ENCODE data around the gene TGIF2.
A peak's percentile ranks its signal among the peaks of the same experiment; 100 is the strongest.

The TGIF2 gene

DNA sequence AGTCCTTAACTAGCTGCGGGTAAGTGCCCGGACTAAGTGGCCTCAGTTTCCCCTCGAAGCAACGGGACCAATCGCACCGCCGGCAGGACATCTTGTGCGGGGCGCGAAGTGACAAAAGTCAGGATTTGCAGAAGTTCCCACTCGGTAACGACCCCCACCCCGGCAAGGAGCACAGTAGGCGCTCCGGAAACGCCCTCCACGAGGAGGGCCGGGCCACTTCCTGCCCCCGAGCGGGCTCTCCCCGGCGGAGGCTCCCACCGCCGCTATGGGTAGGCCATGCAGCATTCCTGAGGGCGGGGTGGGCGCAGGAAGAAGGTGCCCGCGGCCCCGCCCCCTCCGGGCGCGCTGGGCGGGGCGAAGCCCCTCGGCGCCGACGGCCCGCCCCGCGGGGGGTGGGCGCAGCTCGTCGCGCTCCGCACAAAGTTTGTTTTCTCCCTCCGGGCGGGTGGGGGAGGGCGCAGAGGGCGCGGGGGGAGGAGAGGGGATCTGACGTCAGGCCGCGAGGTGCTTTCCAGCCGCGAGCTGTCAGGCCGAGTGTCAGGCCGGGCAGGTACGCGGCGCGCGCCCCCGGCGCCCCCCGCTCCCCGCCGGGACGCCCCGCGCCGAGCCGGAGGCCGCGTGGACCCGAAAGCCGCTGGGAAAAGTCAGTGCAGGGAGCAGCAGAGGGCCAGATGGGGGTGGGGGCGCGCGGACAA is at the start of gene TGIF2:
TSS of gene TGIF2 (plus strand) at position 495 of the 695 bp plus-strand sequence. CDS start 5,178 bp downstream, outside the sequence.
- peak; percentile 95 for DNase-seq (ENCODE audit: low spot score)

DNA sequence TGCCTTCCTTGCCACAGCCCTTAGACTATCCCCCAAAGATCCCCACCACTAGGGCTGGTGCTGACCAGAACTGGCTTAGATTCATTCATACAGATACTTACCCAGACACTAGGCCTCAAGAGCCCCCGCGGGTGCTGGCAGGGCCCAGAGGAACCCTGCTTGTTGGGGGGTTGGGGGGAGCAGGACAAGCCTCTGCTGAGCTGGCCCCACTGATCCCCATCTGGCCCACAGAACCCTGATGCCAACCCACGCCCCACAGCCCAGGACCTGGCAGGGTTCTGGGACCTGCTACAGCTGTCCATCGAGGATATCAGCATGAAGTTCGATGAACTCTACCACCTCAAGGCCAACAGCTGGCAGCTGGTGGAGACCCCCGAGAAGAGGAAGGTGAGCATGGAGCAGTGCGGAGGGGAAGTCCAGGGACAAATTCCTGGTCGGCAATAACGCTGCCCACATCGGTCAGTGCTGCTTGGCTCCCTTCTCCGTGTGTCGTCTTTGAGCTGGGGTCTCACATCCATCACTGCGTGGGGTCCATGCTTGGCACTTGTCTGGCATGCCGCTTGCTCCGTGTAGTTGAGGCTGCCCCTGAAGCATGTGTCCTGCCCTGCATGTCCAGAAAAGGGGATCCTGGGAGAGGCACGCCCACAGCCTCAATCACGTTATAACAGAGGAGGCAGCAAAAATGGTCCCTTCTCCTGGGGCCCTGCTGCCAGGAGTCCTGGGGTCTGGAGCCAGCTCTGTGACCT is 47.6 kb upstream of the TGIF2 start:
- DNase-seq (ENCODE audit: low spot score): no peak

DNA sequence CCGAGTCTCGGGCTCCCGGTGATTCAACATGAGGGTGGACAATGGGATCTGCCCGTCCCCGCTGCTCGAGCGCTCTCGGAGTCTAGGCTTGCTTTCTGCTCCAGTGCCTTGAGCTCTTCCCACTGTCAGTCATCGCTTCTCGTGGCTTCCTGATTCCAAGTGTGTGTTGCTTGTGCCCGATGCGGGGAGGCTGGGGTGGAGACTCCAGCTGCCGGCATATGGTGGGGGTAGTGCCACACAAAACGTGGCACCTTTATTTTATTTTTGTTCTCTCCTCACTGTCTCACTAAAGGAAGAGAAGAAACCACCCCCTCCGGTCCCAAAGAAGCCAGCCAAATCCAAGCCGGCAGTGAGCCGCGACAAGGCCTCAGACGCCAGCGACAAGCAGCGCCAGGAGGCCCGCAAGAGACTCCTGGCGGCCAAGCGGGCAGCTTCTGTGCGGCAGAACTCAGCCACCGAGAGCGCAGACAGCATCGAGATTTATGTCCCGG is 46.8 kb upstream of the TGIF2 start:
- DNase-seq (ENCODE audit: low spot score): no peak

DNA sequence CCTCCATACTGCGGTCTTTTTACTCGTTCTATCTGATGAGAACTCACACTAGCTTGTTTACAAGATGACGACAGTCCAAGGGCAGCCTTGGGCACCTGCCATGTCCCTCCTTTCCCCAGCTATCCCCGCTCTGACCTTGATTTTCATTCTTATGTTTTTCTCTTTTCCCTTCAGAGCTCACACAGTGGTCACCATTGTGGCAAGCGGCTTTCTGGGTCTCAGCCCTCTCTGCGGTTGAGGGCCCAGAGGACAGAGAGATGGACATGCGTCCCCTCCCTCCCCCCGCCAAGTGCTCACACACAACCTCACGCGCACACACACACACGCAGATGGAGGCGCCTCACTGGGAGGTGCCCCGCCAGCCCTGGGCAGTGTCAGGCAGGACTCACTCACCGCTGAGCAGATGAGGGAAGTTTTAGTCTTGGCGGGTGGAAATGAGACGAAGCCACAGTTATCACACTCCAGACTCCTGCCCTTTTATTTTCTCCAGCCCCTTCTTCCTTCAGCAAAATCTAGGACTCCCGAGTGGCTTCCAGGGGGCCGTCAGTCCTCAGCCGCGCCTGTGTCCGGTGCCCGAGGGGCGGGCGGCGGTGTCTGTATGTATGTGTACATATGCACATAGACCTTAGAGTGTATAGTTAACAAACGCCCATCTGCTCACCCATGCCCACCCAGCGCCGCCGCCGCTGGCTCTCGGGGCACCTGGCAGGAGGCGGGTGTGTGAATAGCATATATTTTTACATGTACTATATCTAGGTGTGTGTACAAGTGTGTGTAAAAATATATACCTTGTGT is 45.9 kb upstream of the TGIF2 start:
- no peak for DNase-seq (ENCODE audit: low spot score)

DNA sequence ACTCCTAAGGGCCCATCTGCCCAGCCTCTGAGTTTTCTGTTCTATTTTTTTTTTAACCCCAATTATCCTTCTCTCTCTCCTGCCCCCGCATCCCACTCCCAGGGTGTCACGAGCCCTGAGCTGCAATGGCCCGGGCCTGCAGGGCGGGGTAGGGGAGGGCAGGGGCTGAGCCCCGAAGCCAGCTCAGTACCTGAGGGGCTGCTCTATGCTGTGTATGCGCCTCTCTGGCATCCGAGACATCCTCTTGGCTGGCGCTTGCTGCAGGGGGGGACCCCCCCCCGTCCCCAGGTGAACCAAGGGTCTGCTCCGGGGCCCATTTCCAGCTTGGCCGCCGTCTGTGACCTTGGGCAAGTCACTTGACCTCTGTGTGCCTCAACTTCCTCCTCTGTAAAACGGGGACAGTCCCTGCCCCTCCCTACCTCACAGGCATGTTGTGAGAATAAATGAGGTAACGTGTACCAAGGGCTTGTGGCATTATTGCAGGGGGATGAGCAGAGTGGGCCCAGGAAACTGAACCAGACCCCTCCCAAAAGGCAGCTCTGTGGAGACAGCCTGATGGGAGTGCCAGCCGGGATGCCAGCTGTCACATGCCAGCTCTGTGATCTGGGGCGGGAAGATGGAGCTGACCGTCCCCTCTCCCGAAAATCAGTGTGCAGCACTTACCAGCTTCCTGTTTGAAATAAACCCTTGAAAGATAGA is 45.1 kb upstream of the TGIF2 start:
- no peak for DNase-seq (ENCODE audit: low spot score)

DNA sequence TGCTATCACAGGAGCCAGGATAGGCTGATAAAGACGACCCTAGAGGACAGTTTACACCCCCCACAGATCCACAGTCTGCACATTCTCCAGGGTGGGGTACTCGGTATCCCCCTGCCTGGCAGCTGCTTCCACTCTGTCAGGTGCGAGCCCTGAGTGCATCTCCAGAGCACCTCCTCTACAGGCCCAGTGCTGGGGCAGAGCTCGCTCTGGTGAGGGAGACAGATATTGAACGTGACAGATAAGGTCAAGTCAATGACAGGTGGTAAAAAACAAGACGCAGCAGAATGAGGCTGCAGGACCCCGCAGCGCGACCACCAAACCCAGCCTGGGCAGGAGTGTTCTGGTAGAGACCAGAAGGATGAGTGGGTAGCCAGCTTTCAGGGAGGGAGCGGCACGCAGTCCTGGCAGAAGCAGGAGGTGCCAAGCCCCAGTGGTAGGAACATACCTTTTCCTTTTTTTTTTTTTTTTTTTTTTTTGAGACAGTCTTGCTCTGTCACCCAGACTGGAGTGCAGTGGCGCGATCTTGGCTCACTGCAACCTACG is 44.5 kb upstream of the TGIF2 start:
- no peak for DNase-seq (ENCODE audit: low spot score)

DNA sequence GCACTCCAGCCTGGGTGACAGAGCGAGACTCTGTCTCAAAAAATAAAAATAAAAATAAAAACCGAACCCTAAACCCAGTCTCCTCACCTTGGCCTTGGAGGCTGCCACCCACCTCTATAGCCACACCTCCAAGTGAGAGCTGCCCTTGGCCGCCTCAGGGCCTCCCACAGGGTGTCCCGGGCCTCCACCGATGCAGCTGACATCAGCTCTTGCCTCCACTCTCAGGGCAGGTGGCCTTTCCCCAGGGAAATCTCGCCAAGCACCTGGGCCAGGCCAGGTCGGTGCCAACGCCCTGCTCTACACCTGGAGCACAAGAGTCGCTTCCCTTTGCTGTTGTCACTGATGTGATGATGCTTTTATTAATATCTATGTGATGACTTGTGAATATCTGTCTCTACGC is 41.0 kb upstream of the TGIF2 start:
- DNase-seq (ENCODE audit: low spot score): no peak

DNA sequence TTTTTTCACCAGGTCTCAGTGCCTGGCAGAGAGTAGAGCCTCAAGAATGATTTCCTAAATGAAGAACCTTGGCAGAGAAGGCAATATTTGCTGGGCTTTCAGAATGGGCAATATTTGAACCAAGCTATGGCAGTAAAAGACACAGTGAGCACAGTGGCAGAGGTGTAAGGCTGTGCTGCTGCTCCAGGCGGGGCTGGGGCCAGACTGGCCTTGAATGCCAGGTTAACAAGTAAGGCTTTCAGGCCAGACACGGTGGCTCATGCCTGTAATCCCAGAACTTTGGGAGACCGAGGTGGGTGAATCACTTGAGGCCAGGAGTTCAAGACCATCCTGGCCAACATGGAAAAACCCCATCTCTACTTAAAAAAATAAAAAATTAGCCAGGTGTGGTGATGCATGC is 40.6 kb upstream of the TGIF2 start:
- no peak for DNase-seq (ENCODE audit: low spot score)

DNA sequence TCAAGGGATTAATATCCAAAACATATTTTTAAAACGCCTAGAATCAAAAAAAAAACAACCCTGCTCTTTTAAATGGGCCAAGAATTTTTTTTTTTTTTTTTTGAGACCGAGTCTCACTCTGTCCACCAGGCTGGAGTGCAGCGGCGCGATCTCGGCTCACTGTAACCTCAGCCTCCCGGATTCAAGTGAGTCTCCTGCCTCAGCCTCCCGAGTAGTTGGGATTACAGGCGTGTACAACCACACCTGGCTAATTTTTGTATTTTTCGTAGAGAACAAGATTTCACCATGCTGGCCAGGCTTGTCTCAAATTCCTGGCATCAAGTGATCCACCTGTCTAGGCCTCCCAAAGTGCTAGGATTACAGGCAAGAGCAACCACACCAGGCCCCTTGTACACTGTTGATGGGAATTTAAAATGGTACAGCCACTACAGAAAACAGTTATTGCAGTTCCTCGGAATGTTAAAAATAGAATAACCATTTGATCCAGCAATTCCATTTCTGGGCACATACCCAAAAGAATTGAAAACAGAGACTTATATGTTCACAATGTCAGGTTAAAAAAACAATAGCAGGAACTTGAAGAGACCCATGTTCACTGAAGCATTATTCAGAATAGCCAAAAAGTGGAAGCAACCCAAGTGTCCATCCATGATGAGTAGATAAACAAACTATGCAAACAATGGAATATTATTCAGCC is 35.2 kb upstream of the TGIF2 start:
- no peak for DNase-seq (ENCODE audit: low spot score)

DNA sequence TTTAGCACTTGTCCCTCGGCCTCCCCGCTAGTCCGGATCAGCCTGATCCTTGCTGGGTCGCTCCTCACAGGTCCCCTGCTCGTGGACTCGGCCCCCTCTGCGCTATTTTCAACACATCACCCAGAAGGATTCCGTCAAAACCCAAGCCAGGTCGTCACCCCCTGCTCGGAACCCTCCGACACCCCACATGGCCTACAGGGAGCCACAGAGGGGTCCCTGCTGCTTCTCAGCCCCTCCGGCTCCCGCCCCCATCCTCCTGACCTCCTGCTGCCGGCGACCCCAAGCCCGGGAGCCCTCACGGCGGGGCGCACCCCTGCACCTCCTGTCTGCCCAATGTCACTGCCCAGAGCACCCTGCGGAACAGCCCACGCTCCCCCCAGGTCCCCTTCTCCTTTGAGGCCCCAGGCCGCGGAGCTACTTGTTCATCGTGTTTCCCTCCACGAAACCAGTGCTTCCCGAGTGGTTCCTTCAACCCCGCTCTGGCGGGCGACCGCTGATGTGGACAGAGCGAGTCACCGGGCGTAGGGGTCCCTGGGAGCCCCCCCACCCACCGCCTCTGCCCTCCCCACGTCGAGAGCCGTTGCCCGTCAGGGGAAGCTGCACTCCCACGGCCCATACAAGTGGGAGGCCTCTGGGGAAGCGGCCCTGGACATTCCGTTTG is 32.7 kb upstream of the TGIF2 start:
- no peak for DNase-seq (ENCODE audit: low spot score)

DNA sequence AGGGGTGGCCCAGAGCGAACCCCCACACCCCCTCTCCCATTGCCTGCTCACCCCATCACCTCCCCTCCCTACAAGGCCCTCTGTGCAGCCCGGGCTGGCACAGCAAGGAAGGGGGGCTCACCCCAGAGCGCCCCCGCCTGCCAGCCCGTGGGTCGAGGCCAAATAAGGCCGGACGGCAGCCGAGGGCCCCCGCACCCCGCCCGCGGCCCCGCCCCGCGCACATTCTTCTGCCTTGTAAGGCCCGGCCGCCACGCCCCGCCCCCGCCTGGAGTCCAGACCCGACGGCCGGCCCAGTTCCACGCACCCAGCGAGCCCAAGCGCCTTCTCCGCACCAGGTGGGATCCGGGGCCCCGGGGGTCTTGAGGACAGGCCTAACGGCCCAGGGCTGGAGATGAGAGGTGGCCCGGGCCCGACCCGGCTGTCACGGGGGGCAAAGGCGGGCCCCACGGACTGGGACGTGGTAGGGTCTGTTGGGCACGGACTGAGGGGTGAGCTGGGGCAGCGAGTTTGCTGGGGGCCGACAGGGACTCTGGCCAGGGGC is 32.1 kb upstream of the TGIF2 start, which contains the start of gene MYL9:
TSS of gene MYL9 (plus strand) at position 293 of the 541 bp plus-strand sequence. CDS start 3,366 bp downstream, outside the sequence.
- peak; percentile 94 for DNase-seq (ENCODE audit: low spot score)

DNA sequence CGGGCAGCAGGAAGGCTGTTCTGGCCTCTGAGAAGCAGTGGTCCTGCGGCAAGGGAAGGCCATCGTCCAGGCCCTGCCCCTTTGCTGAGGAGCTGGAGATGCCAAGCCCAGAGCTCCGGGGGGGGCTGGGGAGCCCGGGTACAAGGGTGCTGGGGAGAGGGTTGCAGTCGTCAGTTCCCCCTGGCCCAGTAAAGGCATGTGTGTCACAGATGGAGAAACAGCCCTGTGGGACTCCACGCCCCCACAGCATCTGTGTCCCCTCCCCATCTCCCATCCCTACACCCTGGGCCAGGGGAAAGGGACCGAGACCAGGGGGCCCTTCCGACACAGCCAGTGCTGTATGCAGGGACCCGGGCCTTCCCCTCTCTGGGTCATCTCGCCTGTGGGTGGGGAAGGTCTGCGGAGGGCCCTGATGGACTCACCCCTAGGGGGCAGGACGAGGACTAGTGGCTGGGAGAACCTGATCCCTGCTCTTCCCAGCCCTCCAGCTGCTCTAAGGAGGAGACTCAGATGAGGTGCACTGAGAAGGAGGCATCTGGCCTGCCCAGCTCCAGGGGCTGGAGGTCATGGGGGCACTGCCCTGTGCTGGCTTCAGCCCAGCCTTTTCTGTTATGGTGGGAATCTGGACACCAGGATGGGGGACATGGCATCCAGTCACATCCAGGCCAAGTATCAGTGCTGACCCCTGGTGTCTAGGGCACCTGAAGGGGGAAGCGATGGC is 31.5 kb upstream of the TGIF2 start:
- peak; percentile 76 for DNase-seq (ENCODE audit: low spot score)

DNA sequence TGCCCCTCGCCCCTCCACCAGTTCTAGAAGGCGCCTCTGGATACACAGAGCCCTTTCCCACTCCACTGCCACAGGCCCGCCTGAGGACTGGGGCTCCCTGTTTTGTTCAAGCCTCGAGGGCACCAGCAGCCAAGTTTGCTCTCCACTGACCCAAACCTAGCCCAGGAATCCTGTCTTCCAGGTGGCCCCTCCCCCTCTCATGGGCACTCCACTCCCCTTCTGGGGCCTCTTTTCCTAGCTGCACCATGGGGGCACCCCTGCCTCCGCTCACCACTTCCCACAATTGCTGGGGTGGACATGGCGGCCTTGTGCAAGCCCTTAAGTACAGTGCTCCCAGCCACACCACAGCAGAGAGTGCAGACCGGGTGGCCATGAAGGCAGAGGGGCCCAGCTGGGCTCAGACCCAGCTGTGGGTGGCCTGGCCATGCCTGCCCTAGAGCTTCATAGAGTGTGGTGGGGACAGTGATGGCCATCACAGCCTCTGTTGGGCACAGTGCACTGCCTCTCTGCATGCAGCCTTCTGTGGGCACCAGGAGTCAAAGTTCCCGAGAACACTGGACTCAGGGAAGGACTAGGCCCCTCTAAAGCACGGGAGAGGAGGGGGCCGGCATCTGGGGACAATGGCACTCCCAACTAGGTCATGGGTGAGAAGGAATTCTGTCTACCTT is 30.7 kb upstream of the TGIF2 start:
- DNase-seq (ENCODE audit: low spot score): no peak

DNA sequence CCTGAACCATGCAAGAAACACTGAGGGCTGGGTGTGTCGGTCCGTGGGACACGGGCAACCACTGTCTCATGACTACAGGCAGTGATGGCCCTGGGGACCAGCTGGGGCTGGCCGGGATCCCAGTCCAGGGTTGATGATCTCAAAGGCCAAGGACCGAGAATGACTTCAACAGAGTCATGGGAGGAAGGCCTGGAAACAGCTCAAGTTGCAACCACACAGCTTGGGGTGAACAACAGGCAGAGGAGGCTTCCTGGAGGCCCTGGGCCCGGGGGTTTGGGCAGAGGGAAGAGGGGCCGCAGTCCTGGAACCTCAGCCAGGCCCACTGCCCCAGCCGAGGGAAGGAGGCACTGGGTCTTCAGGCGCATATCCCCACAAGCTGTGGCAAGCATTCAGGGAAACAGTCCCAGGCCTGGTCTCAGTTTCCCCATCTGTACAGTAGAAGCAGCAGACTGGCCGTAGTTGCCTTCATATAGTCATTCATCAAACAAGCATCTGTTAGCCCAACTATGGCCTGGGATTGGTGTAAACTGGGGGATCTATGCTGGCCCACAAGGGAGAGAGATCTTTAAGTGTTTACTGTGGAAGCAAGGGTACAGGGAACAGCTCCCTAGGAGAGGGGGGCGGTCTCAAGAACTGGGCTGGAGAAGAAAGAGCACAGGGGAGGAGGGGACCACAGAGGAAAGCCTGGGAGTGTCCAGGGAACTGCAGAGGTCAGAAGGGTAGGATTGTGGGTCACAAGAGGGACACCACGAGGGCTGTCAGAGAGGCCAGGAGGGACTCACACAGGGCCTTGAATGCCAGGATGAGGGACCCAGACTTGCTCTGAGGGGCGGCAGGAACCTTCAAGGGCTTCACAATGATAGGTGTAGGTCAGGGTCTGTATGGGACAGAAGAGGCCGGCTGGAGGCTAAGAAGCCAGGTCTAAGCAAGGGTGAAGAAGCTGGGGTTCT is 29.9 kb upstream of the TGIF2 start:
- no peak for DNase-seq (ENCODE audit: low spot score)

DNA sequence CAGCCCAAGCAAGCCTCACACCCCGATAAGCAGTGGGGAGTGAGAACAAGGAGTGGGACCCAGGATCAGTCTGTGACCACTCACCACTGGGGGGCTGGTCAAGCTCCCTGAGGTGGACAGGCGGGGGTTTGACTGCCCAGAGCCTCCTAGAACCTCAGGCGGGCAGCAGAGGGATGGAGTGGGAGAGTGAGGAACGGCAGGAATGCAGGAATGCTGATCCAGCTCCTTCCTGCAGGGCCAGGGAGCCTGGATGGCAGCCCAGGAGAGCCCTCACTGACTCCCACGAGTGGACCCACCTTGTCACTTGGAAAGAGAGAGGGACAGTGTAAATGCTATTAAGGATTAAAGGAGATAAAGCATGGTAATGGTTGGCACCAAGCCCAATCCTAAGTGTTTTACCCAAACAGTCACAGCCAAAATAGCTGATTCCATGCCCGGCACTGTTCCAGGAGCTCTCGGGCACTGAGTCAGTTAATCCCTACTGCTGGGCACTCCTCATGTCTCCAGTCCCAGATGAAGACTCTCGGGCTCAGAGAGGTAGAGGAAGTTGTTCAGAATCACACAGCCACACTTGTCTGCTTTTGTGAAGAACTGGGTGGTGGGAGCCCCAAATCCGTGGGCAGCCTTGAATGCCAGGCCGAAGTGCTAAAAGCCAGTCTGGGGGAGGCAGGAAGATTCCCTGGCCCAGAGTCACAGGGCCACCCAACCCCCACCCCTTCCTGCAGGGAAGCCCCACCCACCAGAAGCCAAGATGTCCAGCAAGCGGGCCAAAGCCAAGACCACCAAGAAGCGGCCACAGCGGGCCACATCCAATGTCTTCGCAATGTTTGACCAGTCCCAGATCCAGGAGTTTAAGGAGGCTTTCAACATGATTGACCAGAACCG is 29.0 kb upstream of the TGIF2 start:
- no peak for DNase-seq (ENCODE audit: low spot score)

DNA sequence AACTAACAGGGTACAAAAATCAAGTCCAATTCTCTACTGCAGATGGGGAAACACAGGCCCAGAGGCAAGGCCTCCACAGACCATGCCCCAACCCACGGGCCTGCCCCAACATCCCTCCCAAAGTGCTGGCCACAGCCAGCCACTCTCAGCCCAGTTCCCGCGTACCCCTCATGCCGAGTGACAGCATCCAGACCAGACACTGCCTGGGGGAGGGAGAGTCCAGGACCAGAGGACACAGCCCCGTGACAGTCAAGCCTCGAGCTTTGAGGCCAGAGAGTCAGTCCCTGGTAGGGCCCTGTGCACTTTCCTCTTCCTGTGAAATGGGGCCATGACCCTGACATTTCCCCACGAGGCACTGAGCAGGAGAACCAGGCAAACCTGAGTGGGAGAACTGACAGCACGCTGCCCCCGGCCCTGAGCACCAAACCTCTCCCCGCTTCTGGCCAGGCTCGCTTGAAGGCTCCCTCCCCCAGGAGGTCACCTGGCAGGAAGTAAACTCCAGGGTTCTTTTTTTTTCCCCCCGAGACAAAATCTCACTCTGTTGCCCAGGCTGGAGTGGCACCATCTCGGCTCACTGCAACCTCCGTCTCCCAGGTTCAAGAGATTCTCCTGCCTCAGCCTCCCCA is 27.2 kb upstream of the TGIF2 start:
- no peak for DNase-seq (ENCODE audit: low spot score)
